ENCODE results near the gene ADAM23.

- TF ChIP-seq CTCF (IDR thresholded peaks at IDR 0.05; ENCODE audit: borderline replicate concordance, extremely low read depth, low read length, poor library complexity, severe bottlenecking) (no peak), EZH2 (IDR thresholded peaks at IDR 0.05; ENCODE audit: borderline replicate concordance, low read depth, low read length, severe bottlenecking) (no peak)
Measured at GRCh38 chr2:206555721-206556120, 112.4 kb downstream of the ADAM23 start.

Data from DND-41 (cell line).